ENCODE results near the gene PASK.
A peak's percentile ranks its signal among the peaks of the same experiment; 100 is the strongest.
"Not testable (repeated sequence)": the region's sequence is repeated elsewhere in the genome, so short reads cannot be mapped to it uniquely, and the experiment has no call there.

Gene PASK

GRCh38 chr2:241116606-241117560 lies 32.4 kb downstream of the PASK start:
- no peak for TF ChIP-seq ZNF274 (IDR thresholded peaks at IDR 0.05; ENCODE audit: low read depth, low read length)
- no peak overlapping the region for H3K4me3 ChIP-seq (ENCODE audit: low read length)

- TF ChIP-seq ZNF274 (IDR thresholded peaks at IDR 0.05; ENCODE audit: low read depth, low read length), result no peak
- H3K4me3 ChIP-seq (ENCODE audit: low read length), result no peak overlapping the region
These were observed 33.9 kb downstream of the PASK start for GRCh38 chr2:241115361-241115760.

DNA sequence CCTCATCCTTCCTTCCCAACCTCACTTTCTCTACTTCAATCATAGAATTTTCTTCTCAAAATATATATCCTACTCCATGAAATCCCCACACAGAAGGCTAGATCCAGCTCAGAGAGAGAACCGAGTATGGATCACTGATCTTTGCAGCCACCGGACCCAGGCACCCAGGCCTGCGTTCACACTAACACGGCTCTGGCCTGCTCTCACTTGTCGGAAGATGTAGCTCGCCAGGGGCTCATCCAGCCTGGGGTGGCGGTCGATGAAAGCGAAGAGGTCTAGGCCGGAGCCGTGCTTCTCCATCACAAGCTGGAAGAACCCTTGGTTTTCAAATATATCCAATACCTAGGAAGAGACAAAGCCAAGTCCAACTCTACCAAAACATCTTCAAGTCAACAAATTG lies 34.4 kb downstream of the PASK start:
- no peak overlapping the region for H3K4me3 ChIP-seq (ENCODE audit: low read length)
- TF ChIP-seq ZNF274 (IDR thresholded peaks at IDR 0.05; ENCODE audit: low read depth, low read length), result no peak

GRCh38 chr2:241112592-241112991 lies 36.7 kb downstream of the PASK start:
- no peak for TF ChIP-seq ZNF274 (IDR thresholded peaks at IDR 0.05; ENCODE audit: low read depth, low read length)
- H3K4me3 ChIP-seq (ENCODE audit: low read length), result no peak overlapping the region

DNA sequence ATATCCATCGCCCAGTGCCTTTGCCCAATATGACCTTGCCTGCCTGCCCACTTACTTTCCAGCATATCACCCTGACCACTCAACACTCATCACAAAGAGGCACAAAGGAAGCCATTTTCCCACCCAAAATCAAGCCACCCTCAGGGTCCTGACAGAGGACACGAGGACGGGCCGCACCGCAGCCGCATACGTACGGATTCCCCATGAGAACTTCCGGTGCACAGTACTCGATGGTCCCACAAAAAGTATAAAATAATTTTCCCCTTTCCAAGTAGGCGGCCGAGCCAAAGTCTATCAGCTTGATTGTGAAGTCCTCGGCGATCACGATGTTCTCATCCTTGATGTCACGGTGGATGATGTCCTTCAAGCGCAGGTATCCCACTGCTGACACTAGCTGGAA lies 37.2 kb downstream of the PASK start:
- H3K4me3 ChIP-seq (ENCODE audit: low read length), result peak overlapping the region; percentile 10; the same call in 1 of the 2 replicates
- no peak for TF ChIP-seq ZNF274 (IDR thresholded peaks at IDR 0.05; ENCODE audit: low read depth, low read length)

GRCh38 chr2:241111440-241111805 lies 37.8 kb downstream of the PASK start:
- H3K4me3 ChIP-seq (ENCODE audit: low read length), result peak overlapping the region; percentile 21; the same call in 1 of the 2 replicates
- no peak for TF ChIP-seq ZNF274 (IDR thresholded peaks at IDR 0.05; ENCODE audit: low read depth, low read length)

DNA sequence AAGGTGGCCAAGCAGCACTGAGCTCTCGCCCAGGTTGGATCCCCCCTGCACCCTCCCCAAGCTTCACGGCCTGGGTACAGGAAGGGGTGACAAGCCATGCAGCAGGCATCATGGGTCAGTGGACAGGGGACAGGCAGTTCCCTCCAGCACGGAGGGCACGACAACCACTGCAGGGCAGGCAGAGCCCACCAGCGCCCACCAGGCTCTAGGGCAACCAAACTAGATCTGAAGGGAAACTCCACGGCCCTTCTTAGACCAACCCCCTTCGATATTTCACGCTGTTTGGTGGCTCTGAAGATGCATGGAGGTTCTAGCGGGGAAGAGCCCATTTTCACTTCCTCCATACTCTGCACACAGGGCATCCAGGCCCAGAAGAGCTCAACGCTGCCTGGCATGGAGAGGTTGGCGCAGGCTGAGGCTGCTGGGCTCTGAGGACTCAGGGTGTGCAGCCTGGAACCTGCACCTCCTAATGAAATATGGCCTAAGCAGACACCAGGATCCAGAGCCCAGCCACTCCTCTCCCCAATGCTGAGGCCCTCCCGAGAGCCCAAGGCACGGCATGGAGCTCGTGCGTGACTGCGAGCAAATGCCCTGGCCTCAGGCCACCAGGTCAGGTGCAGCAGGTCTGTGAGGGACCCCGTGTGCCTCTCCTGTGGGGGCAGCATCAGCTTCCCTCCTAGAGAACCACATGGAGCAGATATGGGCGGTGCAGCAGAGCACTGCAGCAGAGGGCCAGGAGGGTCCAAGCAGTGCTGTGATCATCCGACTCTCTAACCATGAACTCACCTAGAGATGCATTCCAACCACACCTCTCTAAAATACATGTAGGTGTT lies 38.4 kb downstream of the PASK start:
- H3K4me3 ChIP-seq (ENCODE audit: low read length), result peak overlapping the region; percentile 2; the same call in 1 of the 2 replicates
- no peak for TF ChIP-seq ZNF274 (IDR thresholded peaks at IDR 0.05; ENCODE audit: low read depth, low read length)

DNA sequence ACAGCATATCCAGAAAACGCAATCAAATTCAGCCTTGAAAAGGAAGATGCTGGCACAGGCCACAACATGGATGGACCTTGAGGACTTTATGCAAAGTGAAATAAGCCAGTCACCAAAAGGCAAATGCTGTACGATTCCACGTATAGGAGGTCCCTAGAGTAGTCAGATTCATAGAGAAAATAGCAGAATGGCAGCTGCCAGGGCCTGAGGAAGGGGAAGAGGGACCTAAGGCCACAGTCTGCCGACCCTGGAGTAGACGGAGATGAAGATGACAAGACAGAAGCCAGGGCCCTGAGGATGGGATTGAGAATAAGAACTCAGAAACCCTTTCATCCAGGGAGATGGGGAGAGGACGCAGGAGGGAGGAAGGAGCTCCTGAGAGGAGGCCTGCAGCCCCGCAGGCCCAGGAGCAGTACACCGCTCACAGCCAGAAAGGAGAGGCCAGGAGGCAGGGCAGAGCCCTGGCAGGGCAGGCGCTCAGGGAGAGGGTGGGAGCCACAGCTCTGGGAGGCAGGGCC lies 39.1 kb downstream of the PASK start:
- TF ChIP-seq ZNF274 (IDR thresholded peaks at IDR 0.05; ENCODE audit: low read depth, low read length), result no peak
- no peak overlapping the region; the same call in 1 of the 2 replicates for H3K4me3 ChIP-seq (ENCODE audit: low read length)

GRCh38 chr2:241109210-241110088 lies 39.8 kb downstream of the PASK start:
- no peak overlapping the region for H3K4me3 ChIP-seq (ENCODE audit: low read length)
- TF ChIP-seq ZNF274 (IDR thresholded peaks at IDR 0.05; ENCODE audit: low read depth, low read length), result no peak

GRCh38 chr2:241108271-241109209 lies 40.7 kb downstream of the PASK start:
- H3K4me3 ChIP-seq (ENCODE audit: low read length), result no peak overlapping the region
- TF ChIP-seq ZNF274 (IDR thresholded peaks at IDR 0.05; ENCODE audit: low read depth, low read length), result no peak

DNA sequence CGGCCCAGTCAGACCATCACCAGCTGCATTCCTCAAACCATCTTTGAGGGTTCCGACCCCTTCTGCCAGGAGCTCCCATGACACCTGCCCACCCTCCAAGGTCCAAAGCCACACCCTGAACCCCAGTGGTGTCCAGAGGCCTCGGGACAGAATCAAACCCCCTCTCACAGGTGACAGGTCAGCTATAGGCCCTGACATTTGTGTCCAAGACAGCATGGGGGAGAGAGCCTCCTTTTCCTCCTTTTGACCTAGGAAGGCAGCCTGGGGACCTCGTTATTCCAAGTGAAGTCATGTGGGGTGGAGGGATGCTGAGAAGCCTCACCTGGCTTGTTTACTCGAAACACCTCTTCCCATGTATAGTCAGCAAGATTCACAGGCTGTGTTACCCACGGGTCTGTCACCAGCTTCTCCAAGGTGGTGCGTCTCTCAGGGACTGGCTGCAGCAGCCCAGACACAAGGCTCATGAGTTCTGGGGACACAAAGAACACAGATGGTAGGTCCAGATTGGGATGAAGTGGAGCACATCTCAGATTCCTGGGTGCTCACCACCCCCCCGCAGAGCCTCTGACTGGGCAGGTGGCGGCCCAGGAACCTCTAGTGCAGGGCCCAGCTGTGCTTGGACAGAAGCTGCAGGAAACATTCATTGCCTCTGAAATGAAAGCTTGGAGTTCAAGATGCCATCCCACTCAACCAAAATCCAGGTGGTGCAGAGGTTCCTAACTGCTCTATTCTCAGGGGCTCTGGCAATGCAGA lies 42.1 kb downstream of the PASK start:
- H3K4me3 ChIP-seq (ENCODE audit: low read length), result no peak overlapping the region
- no peak for TF ChIP-seq ZNF274 (IDR thresholded peaks at IDR 0.05; ENCODE audit: low read depth, low read length)

- no peak overlapping the region for H3K4me3 ChIP-seq (ENCODE audit: low read length)
- TF ChIP-seq ZNF274 (IDR thresholded peaks at IDR 0.05; ENCODE audit: low read depth, low read length), result no peak
These were observed 43.6 kb downstream of the PASK start for GRCh38 chr2:241105641-241106040.

DNA sequence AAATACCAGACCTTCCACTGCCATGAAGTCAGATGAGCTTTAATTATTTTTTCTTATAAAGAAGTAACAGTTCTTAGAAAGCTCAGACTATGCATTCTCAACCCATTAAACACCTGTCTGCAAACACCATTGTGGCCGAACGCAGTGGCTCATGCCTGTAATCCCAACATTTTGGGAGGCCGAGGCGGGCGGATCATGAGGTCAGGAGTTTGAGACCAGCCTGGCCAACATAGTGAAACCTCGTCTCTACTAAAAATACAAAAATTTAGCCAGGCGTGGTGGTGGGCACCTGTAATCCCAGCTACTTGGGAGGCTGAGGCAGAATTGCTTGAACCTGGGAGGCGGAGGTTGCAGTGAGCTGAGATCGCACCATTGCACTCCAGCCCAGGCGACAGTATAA lies 44.7 kb downstream of the PASK start:
- H3K4me3 ChIP-seq (ENCODE audit: low read length), result not testable (repeated sequence)
